PC-9 (cell line): ENCODE data around the gene C4BPA.

ENCODE experiments used
- EZH2 ChIP-seq: fragments of 200-600 bp; sonication (generic); IDR thresholded peaks from 2 replicates; pipeline ENCODE4 v1.8.0; 2017; ENCODE audit warnings: antibody characterized with exemption, low read depth
- TF ChIP-seq, protein P1 (sequence below): fragments of 200-600 bp; sonication (generic); conservative IDR thresholded peaks from 2 replicates; pipeline ENCODE4 v1.6.1; 2017; ENCODE audit warnings: mixed run types, antibody characterized with exemption, mild to moderate bottlenecking, moderate library complexity

DNA sequence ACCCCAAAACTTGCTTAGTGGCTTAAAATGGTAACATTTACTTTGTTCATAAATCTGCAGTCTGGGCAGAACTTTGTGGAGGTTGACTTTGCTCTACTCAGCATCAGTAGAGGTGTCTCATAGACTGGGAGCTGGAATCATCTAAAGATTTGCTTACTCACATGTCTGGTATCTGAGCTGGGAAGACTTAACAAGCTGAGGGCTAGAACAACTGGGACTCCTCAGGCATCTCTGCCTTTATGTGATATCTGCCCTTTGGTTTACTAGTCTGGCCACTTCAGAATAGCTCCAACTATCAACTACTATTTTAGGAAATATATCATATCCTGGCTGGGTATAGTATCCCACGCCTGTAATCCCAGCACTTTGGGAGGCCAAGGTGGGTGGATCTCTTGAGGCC, 82.5 kb downstream of the C4BPA start:
- TF ChIP-seq, protein P1, sequence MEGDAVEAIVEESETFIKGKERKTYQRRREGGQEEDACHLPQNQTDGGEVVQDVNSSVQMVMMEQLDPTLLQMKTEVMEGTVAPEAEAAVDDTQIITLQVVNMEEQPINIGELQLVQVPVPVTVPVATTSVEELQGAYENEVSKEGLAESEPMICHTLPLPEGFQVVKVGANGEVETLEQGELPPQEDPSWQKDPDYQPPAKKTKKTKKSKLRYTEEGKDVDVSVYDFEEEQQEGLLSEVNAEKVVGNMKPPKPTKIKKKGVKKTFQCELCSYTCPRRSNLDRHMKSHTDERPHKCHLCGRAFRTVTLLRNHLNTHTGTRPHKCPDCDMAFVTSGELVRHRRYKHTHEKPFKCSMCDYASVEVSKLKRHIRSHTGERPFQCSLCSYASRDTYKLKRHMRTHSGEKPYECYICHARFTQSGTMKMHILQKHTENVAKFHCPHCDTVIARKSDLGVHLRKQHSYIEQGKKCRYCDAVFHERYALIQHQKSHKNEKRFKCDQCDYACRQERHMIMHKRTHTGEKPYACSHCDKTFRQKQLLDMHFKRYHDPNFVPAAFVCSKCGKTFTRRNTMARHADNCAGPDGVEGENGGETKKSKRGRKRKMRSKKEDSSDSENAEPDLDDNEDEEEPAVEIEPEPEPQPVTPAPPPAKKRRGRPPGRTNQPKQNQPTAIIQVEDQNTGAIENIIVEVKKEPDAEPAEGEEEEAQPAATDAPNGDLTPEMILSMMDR = no peak
- no peak for TF ChIP-seq EZH2
